Sigmoid colon (tissue), 7 donors: Measurements from ENCODE around the gene RUNX1. TPM values are rescaled to one million over a fixed set of nuclear protein-coding genes. Genes with fewer than 3 reads are reported as not detected.

ENCODE experiments used
- DNase-seq: peaks from one replicate; pipeline ENCODE4 v3.0.0-alpha.2; 2019
- H3K27ac ChIP-seq, 4 donors: fragments of 200-600 bp; sonication (generic); one replicate each; pipeline ENCODE4 v1.5.1; 2016 to 2019; ENCODE audit warnings: mild to moderate bottlenecking in 1 of 4
- H3K27me3 ChIP-seq, 3 donors: fragments of 200-600 bp; sonication (generic); one replicate each; pipeline ENCODE4 v1.5.1; 2019; ENCODE audit warnings: mild to moderate bottlenecking in 1 of 3
- H3K36me3 ChIP-seq, 4 donors: fragments of 200-600 bp; sonication (generic); one replicate each; pipeline ENCODE4 v1.5.1; 2016 to 2019
- H3K4me1 ChIP-seq, 4 donors: fragments of 200-600 bp; sonication (generic); one replicate each; pipeline ENCODE4 v1.5.1; 2017 to 2019
- H3K4me3 ChIP-seq, 4 donors: fragments of 200-600 bp; sonication (generic); one replicate each; pipeline ENCODE4 v1.5.1; 2017 to 2019; ENCODE audit warnings: mild to moderate bottlenecking in 2 of 4, moderate library complexity in 1 of 4
- H3K9me3 ChIP-seq, 4 donors: fragments of 200-600 bp in 3 of 4; sonication (generic) in 3 of 4; one replicate each; pipeline versions ENCODE4 v1.5.1 to v1.6.1; 2013 to 2019
- EP300 ChIP-seq, 4 donors: sonication (generic); formaldehyde crosslinking; IDR thresholded peaks; one replicate each; pipeline ENCODE4 v1.6.1; 2017; ENCODE audit warnings: antibody characterized with exemption in 4 of 4
- POLR2A ChIP-seq, 2 donors: fragments of 450-650 bp; IDR thresholded peaks; one replicate each; pipeline ENCODE4 v1.6.1; 2016; ENCODE audit warnings: antibody characterized with exemption in 2 of 2, mild to moderate bottlenecking in 2 of 2, moderate library complexity in 2 of 2
- POLR2AphosphoS5 ChIP-seq, 4 donors: sonication (generic); formaldehyde crosslinking; IDR thresholded peaks; one replicate each; pipeline ENCODE4 v1.6.1; 2017; ENCODE audit warnings: antibody characterized with exemption in 4 of 4
- WGBS, 2 donors: extraction: QIAGEN DNeasy Blood & Tissue Kit; methylation state at CpG; one replicate each; pipeline ENCODE4 v1.1.7; 2013; 5-methylcytosine and 5-hydroxymethylcytosine counted together
- intact Hi-C: fragments of 100-400 bp; cut with DNase I; formaldehyde crosslinking; loops from one replicate; pipeline ENCODE4 v1.15.1; 2023
- polyA plus RNA-seq, 3 donors: library from polyadenylated mRNA; stranded (reverse); fragments of 200-250 nt; gene quantifications; one replicate each; pipeline ENCODE4 v1.2.3, GENCODE V29; 2013
- total RNA-seq, 4 donors: library from RNA; depleted of rRNA; stranded (reverse); fragments of >200 nt; gene quantifications; one replicate each; pipeline ENCODE4 v1.1.0, GENCODE V29; 2016
- TF ChIP-seq, protein P1 (sequence below), 4 experiments: fragments of 450-650 bp in 3 of 4; fragments of 200-600 bp in 1 of 4; IDR thresholded peaks; one replicate each; pipeline ENCODE4 v1.5.1; 2016 to 2019; ENCODE audit warnings: antibody characterized with exemption in 4 of 4, mild to moderate bottlenecking in 3 of 4, moderate library complexity in 2 of 4
- donor health status: healthy with polysubstance abuse.
- donor health status: Bipolar disorder and iron deficiency.
- donor health status: healthy.

The RUNX1 gene
- total and polyA plus RNA-seq, 7 donors, result 2.8 to 23.3 (median 7.5) TPM

DNA sequence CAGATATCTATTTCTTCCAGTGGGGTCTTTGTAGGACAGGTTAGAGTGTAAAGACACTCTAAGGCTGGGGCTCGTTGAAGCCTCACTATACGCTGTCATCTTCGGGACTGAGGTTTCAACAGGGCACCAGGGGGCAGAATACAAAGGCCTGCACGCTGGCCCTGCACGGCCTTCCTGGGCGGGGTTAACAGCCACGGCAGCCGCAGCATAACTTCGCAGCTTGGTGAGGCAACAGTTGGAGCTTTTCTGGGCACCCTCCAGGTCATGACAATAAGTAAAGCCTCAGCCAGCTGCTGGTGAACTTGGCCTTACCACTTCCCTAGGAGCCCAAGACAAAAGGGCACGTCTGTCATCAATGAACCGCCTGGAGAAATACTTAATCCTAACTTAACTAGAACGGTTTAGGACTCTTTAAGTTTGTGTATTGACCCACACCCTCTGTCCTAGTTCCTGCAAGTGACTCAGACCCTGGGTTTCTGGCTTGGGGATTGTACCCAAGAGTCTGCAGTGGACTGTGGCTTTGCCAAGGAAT is 2.3 kb upstream of the RUNX1 start:
- peak in 3 of 4 donors; percentile 11 to 32 (median 11) for TF ChIP-seq POLR2AphosphoS5 (IDR thresholded peaks at IDR 0.05)
- no peak for TF ChIP-seq POLR2A (IDR thresholded peaks at IDR 0.05)
- TF ChIP-seq, protein P1, sequence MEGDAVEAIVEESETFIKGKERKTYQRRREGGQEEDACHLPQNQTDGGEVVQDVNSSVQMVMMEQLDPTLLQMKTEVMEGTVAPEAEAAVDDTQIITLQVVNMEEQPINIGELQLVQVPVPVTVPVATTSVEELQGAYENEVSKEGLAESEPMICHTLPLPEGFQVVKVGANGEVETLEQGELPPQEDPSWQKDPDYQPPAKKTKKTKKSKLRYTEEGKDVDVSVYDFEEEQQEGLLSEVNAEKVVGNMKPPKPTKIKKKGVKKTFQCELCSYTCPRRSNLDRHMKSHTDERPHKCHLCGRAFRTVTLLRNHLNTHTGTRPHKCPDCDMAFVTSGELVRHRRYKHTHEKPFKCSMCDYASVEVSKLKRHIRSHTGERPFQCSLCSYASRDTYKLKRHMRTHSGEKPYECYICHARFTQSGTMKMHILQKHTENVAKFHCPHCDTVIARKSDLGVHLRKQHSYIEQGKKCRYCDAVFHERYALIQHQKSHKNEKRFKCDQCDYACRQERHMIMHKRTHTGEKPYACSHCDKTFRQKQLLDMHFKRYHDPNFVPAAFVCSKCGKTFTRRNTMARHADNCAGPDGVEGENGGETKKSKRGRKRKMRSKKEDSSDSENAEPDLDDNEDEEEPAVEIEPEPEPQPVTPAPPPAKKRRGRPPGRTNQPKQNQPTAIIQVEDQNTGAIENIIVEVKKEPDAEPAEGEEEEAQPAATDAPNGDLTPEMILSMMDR (IDR thresholded peaks at IDR 0.05), result peak in 2 of 4 experiments; percentile 26 to 34
- H3K27me3 ChIP-seq, result no peaks in the 10 kb centered on the region
- 1 to 12% methylated on average over 12 of the region's 12 CpGs for WGBS, 2 donors
- no peaks in the 10 kb centered on the region for H3K9me3 ChIP-seq
- H3K4me1 ChIP-seq, result peaks cover 0 to 77% (median 69%) of the 10 kb centered on the region in 4 donors
- intact Hi-C loops, result loop anchor here (2.0 to 5.0 kb wide), 5 partner anchors 159 to 976 kb away; no protein-coding TSS in a partner anchor
- H3K4me3 ChIP-seq, result no peak overlapping the region
- H3K36me3 ChIP-seq, result no peaks in the 10 kb centered on the region
- peak overlapping the region in 3 of 4 donors; percentile 69 to 80 (median 79) for H3K27ac ChIP-seq
- peak; percentile 90 for DNase-seq

DNA sequence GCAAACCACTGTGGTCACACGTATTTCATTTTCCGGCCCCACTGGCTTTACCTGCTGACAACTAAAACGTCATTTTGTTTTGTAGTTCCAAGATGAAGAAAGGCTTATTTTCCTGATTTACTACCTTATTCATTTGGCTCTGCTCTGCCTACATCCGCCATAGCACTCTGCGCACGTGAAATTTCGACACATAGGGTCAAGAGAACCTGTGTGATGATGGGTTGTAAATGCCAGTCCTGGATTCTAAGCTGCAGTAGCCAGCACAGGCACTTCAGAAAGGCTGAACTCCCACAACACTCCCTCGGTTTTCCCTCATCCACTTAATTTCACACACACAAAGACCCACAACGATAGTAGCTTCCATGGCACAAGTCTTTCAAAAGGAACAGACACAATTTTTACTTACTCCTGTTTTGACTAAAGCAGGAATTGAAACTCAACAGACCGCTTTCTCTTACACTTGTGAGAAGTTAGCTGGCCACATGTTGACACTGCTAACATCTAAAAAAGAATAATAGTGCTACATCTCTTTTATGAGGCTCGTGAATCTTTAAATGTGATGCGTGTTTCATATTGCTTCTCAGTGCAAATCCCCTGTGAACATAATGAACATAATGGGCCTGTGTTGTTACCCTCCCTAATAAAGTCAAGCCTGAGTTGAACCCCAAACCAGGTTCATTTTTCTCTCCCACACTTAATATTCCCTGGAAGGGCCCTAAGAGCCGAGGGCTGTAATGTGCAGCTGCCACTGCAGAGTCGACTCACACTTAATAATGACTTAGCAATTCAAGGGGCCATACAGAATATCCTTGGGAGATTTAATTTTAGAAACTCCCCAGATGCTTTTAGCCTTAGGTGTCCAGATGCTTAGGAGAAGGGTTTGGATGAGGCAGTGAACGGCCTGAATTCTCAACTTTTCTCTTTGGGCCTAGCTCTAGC is 1.5 kb upstream of the RUNX1 start:
- Histone ChIP-seq H3K9me3 (no peaks in the 10 kb centered on the region), H3K27ac (peak overlapping the region in 3 of 4 donors; percentile 69 to 80 (median 79)), H3K27me3 (no peaks in the 10 kb centered on the region), H3K4me1 (peaks cover 0 to 77% (median 69%) of the 10 kb centered on the region in 4 donors), H3K36me3 (no peaks in the 10 kb centered on the region), H3K4me3 (no peak overlapping the region)
- DNase-seq, result peak; percentile 77
- TF ChIP-seq, protein P1 (IDR thresholded peaks at IDR 0.05), result no peak
- TF ChIP-seq EP300 (IDR thresholded peaks at IDR 0.05) (peak in 1 of 4 donors; percentile 33), POLR2AphosphoS5 (IDR thresholded peaks at IDR 0.05) (peak; percentile 32 to 85 (median 72)), POLR2A (IDR thresholded peaks at IDR 0.05) (no peak)
- 62 to 68% methylated on average over 15 of the region's 15 CpGs for WGBS, 2 donors
- intact Hi-C loops, result loop anchor here (2.0 to 5.0 kb wide), 5 partner anchors 158 to 977 kb away; no protein-coding TSS in a partner anchor

DNA sequence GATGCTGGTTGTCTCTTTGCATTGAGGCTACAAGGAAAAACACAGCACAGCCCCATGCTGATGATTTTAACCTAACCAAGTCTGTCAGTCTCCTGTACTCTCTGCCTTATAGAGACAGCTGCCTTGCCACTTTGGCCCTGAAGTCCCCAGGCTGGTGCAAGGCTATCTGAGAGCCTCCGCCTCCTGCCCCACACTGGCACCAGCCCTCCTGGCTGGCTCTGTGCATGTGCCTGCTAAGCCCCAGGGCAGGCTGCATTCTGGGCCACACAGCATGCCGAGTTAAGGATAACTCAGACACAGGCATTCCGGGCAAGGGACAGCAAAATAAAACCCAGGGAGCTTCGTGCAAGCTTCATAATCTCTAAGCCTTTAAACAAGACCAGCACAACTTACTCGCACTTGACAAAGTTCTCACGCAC is 910 bp downstream of the RUNX1 start:
- TF ChIP-seq POLR2A (IDR thresholded peaks at IDR 0.05), result no peak
- TF ChIP-seq POLR2AphosphoS5 (IDR thresholded peaks at IDR 0.05), result no peak
- TF ChIP-seq, protein P1 (IDR thresholded peaks at IDR 0.05), result no peak
- TF ChIP-seq EP300 (IDR thresholded peaks at IDR 0.05), result no peak
- Histone ChIP-seq H3K4me3 (peak overlapping the region in 3 of 4 donors; percentile 5 to 29 (median 17)), H3K27ac (peak overlapping the region in 3 of 4 donors; percentile 14 to 39 (median 17))

DNA sequence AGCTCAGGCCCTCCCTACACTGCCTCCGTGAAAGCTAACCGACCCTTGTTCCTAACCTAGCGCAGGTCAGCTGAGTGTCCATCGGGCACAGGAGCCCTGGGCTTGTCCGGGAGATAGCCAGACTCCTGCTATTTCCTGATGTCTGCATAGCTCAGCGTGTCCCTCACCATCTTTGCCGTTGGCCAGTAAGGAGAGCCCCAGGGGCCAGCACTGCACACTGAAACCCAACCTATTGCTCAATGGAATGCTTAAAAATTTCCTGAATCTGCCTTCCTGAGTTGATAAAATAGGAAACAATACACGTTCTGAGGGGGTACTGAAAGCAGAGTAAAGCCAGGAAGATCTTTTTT is 2.2 kb downstream of the RUNX1 start:
- H3K4me3 ChIP-seq, result peak overlapping the region in 2 of 4 donors; percentile 5 to 29
- H3K36me3 ChIP-seq, result no peaks in the 10 kb centered on the region
- H3K4me1 ChIP-seq, result peaks cover 0 to 47% (median 39%) of the 10 kb centered on the region in 4 donors
- H3K9me3 ChIP-seq, result no peaks in the 10 kb centered on the region
- intact Hi-C loops, result loop anchor here (10.0 kb wide), 1 partner anchor 888 kb away; no protein-coding TSS in a partner anchor
- no peak for TF ChIP-seq POLR2AphosphoS5 (IDR thresholded peaks at IDR 0.05)
- no peak for TF ChIP-seq EP300 (IDR thresholded peaks at IDR 0.05)
- TF ChIP-seq, protein P1 (IDR thresholded peaks at IDR 0.05), result no peak
- no peak for TF ChIP-seq POLR2A (IDR thresholded peaks at IDR 0.05)
- WGBS, 2 donors, result 37 to 66% methylated on average over 8 of the region's 8 CpGs
- no peak for DNase-seq
- H3K27me3 ChIP-seq, result no peaks in the 10 kb centered on the region
- H3K27ac ChIP-seq, result peak overlapping the region in 1 of 4 donors; percentile 39

More for the DNA sequence above, 910 bp downstream of the RUNX1 start:
- no peak for DNase-seq
- Histone ChIP-seq H3K4me1 (peaks cover 0 to 61% (median 53%) of the 10 kb centered on the region in 4 donors), H3K36me3 (no peaks in the 10 kb centered on the region), H3K9me3 (no peaks in the 10 kb centered on the region), H3K27me3 (no peaks in the 10 kb centered on the region)
- intact Hi-C loops, result loop anchor here (10.0 kb wide), 1 partner anchor 887 kb away; no protein-coding TSS in a partner anchor
- WGBS, 2 donors, result 40 to 69% methylated on average over 6 of the region's 6 CpGs
